HepG2 (cell line): ENCODE results near the gene UCK2. TPM values are rescaled to one million over a fixed set of nuclear protein-coding genes. Genes with fewer than 3 reads are reported as not detected.

Experiments
- ARID4A ChIP-seq: sonication (generic); formaldehyde crosslinking; IDR thresholded peaks from 2 replicates; pipeline ENCODE4 v1.5.0; 2020; ENCODE audit warnings: mild to moderate bottlenecking, missing genetic modification reagents, borderline replicate concordance
- ATF6 ChIP-seq: sonication (generic); formaldehyde crosslinking; conservative IDR thresholded peaks from 2 replicates; pipeline ENCODE4 v1.4.0; 2020; ENCODE audit warnings: missing genetic modification reagents
- BHLHE40 ChIP-seq: IDR thresholded peaks from 2 replicates; pipeline ENCODE4 v1.6.1; 2011; ENCODE audit warnings: low read length, improper control_type of control experiment
- DMAP1 ChIP-seq: IDR thresholded peaks from 2 replicates; pipeline ENCODE4 v1.6.1; 2016
- GPBP1L1 ChIP-seq: sonication (generic); formaldehyde crosslinking; IDR thresholded peaks from 2 replicates; pipeline ENCODE4 v1.5.0; 2020; ENCODE audit warnings: mild to moderate bottlenecking, missing genetic modification reagents
- KLF12 ChIP-seq: sonication (generic); formaldehyde crosslinking; IDR thresholded peaks from 2 replicates; pipeline ENCODE4 v1.4.0; 2020; ENCODE audit warnings: missing genetic modification reagents, borderline replicate concordance
- PHB2 ChIP-seq: fragments of 450-650 bp; IDR thresholded peaks from 2 replicates; pipeline ENCODE4 v1.6.1; 2018; ENCODE audit not compliant: partially characterized antibody
- RXRB ChIP-seq: IDR thresholded peaks from 2 replicates; pipeline ENCODE4 v1.6.1; 2016; ENCODE audit warnings: borderline replicate concordance, missing genetic modification reagents, missing compliant biosample characterization
- SATB2 ChIP-seq: sonication (generic); formaldehyde crosslinking; IDR thresholded peaks from 2 replicates; pipeline ENCODE4 v1.5.0; 2020; ENCODE audit warnings: missing genetic modification reagents
- SNAPC2 ChIP-seq: sonication (generic); formaldehyde crosslinking; IDR thresholded peaks from 2 replicates; pipeline ENCODE4 v1.8.1; 2022; ENCODE audit warnings: mild to moderate bottlenecking, missing genetic modification reagents
- SP2 ChIP-seq: sonication (generic); formaldehyde crosslinking; IDR thresholded peaks from 2 replicates; pipeline ENCODE4 v1.5.1; 2020; ENCODE audit warnings: mild to moderate bottlenecking, missing genetic modification reagents
- SRSF1 ChIP-seq: fragments of 200-400 bp; formaldehyde crosslinking; optimal IDR thresholded peaks from 2 replicates; pipeline ENCODE3; 2017; ENCODE audit warnings: mild to moderate bottlenecking, low read depth, low read length, moderate library complexity
- TMF1 ChIP-seq: sonication (generic); formaldehyde crosslinking; IDR thresholded peaks from 2 replicates; pipeline ENCODE4 v1.8.1; 2022; ENCODE audit warnings: low read depth, missing genetic modification reagents
- ZBTB34 ChIP-seq: sonication (generic); formaldehyde crosslinking; IDR thresholded peaks from 2 replicates; pipeline ENCODE4 v1.8.0; 2022; ENCODE audit warnings: mild to moderate bottlenecking, missing genetic modification reagents
- ZNF605 ChIP-seq: sonication (generic); formaldehyde crosslinking; IDR thresholded peaks from 2 replicates; pipeline ENCODE4 v1.8.0; 2022; ENCODE audit warnings: mild to moderate bottlenecking, missing genetic modification reagents
- ZZZ3 ChIP-seq: sonication (generic); formaldehyde crosslinking; IDR thresholded peaks from 2 replicates; pipeline ENCODE4 v1.4.0; 2020; ENCODE audit warnings: missing genetic modification reagents, mild to moderate bottlenecking, borderline replicate concordance
- polyA plus RNA-seq, 8 experiments: library from polyadenylated mRNA; depleted of rRNA in 3 of 8; stranded (reverse) in 7 of 8; unstranded in 1 of 8; fragments of >200 nt; fragmentation: Illumina TruSeq in 4 of 8; extraction: Trizol in 4 of 8; gene quantifications; 2 replicates each; pipeline versions ENCODE4 v1.2.1 to v1.2.3, GENCODE V29; 2011 to 2016; ENCODE audit warnings: low read depth in 4 of 8, missing spikeins in 1 of 8, mixed read lengths in 1 of 8; ENCODE audit not compliant: insufficient read depth in 1 of 8
- total RNA-seq, 5 experiments: library from RNA; depleted of rRNA; stranded (reverse); fragments of >200 nt; fragmentation: Illumina TruSeq; extraction: Trizol; gene quantifications; 2 replicates each; pipeline ENCODE4 v1.2.3, GENCODE V29; 2016; ENCODE audit warnings: low read depth in 1 of 5
- TF ChIP-seq, protein P1 (sequence below): sonication (generic); formaldehyde crosslinking; IDR thresholded peaks from 2 replicates; pipeline ENCODE4 v1.5.0; 2020; ENCODE audit warnings: mild to moderate bottlenecking, low read depth, missing genetic modification reagents, borderline replicate concordance
- TF ChIP-seq, protein P2 (sequence below): sonication (generic); formaldehyde crosslinking; IDR thresholded peaks from 2 replicates; pipeline ENCODE4 v1.4.0; 2020; ENCODE audit warnings: missing genetic modification reagents, borderline replicate concordance

The UCK2 gene
- total and polyA plus RNA-seq, 2 of the 13 experiments (the other 11 are each of a cell fraction or from before 2014, with no cell fraction given) = 64.3 to 78.0 TPM

DNA sequence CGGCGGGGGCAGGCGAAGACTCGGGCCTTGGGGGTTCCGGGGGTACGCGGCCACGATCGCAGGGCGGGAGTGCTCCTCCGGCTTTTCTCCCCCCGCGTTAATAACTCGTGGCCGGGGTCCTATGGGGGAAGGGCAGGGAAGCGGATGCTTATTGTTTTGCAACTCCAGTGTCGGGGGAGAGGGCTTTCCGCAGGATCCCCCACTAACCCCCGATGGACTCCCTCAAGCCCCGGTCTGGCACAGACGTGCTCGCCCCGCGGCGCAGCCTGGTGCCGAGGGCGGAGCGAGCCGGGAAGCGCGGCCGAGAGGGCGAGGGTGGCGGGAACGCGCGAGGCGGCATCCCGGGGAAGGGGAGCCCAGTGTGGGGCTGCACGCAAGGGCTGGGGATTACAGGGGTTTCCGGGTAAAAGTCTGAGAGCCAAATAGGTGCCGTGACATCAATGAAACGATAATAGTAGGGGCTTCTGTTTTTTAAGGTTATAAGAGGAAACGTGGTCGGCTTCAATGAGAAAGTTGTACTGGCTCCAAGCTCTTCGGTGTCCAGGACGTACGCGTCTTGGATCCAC, 772 bp downstream of the UCK2 start (continued):
- no peak for TF ChIP-seq ARID4A (CRISPR knock-in tag)
- TF ChIP-seq, protein P1, sequence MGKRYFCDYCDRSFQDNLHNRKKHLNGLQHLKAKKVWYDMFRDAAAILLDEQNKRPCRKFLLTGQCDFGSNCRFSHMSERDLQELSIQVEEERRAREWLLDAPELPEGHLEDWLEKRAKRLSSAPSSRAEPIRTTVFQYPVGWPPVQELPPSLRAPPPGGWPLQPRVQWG (CRISPR knock-in tag) = no peak
- TF ChIP-seq SNAPC2 (CRISPR knock-in tag) = no peak
- TF ChIP-seq ATF6 (CRISPR knock-in tag) = no peak
- no peak for TF ChIP-seq GPBP1L1 (CRISPR knock-in tag)
- no peak for TF ChIP-seq PHB2
- no peak for TF ChIP-seq ZZZ3 (CRISPR knock-in tag)
- TF ChIP-seq ZNF605 = no peak
- no peak for TF ChIP-seq BHLHE40
- TF ChIP-seq, protein P2, sequence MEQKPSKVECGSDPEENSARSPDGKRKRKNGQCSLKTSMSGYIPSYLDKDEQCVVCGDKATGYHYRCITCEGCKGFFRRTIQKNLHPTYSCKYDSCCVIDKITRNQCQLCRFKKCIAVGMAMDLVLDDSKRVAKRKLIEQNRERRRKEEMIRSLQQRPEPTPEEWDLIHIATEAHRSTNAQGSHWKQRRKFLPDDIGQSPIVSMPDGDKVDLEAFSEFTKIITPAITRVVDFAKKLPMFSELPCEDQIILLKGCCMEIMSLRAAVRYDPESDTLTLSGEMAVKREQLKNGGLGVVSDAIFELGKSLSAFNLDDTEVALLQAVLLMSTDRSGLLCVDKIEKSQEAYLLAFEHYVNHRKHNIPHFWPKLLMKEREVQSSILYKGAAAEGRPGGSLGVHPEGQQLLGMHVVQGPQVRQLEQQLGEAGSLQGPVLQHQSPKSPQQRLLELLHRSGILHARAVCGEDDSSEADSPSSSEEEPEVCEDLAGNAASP (CRISPR knock-in tag) = no peak
- TF ChIP-seq KLF12 (CRISPR knock-in tag) = no peak
- no peak for TF ChIP-seq SP2 (CRISPR knock-in tag)
- 0 out of 2 replicates have a peak, but pooled peaks have one; percentile 49 for TF ChIP-seq DMAP1 (CRISPR knock-in tag)
- no peak for TF ChIP-seq ZBTB34 (CRISPR knock-in tag)
- TF ChIP-seq SRSF1 = no peak
- TF ChIP-seq TMF1 (CRISPR knock-in tag) = no peak
- 0 out of 2 replicates have a peak, but pooled peaks have one; percentile 13 for TF ChIP-seq RXRB (CRISPR knock-in tag)
- TF ChIP-seq SATB2 (CRISPR knock-in tag) = no peak
